GM12878 (cell line): ENCODE data around the gene SNAPC2. TPM values are rescaled to one million over a fixed set of nuclear protein-coding genes. Genes with fewer than 3 reads are reported as not detected.

Experiments used
- ATAC-seq: fragments of 200-7000 bp; cut with Tn5 transposase; 3 replicates; pipeline ENCODE4 v1.9.1; 2020; ENCODE audit warnings: mild to moderate bottlenecking, moderate library complexity
- BruUV-seq: library from RNA; stranded (reverse); fragments of 400-500 nt; replicated peaks from 2 replicates; lab custom pipeline; 2021; lab: Mats Ljungman, UMichigan
- CTCF ChIA-PET: fragments of 300-600 bp; sonication (Branson Sonifier 250); formaldehyde crosslinking; extraction: SDS; loops from one replicate; lab custom pipeline; 2021; ENCODE audit warnings: inconsistent platforms; lab: Yijun Ruan, JAX
- POLR2A ChIA-PET: fragments of 350-600 bp; formaldehyde crosslinking; extraction: SDS; loops from one replicate; lab custom pipeline; 2021; ENCODE audit warnings: inconsistent platforms; lab: Charles Lee
- RAD21 ChIA-PET: fragments of 300-600 bp; sonication (Branson Sonifier 250); formaldehyde crosslinking; loops from one replicate; lab custom pipeline; 2023; ENCODE audit warnings: antibody characterized with exemption; ENCODE audit not compliant: unreplicated experiment; lab: Charles Lee
- SMC1A ChIA-PET: fragments of 300-600 bp; sonication (Branson Sonifier 250); formaldehyde crosslinking; loops from one replicate; lab custom pipeline; 2023; ENCODE audit not compliant: unreplicated experiment, uncharacterized antibody; lab: Charles Lee
- DNase-seq: peaks from one replicate; pipeline ENCODE4 v3.0.0-alpha.2; 2011; ENCODE audit warnings: low read depth, low spot score
- FAIRE-seq: peaks from 3 replicates; lab custom pipeline; 2011; peaks lifted over from hg19 to GRCh38; lab: Jason Lieb, UNC
- H2AFZ ChIP-seq: 2 replicates; pipeline ENCODE4 v1.6.0; 2011; ENCODE audit warnings: low read depth, low read length, control low read depth; ENCODE audit not compliant: control insufficient read depth
- H3K27ac ChIP-seq: 2 replicates; pipeline ENCODE4 v1.5.1; 2011; ENCODE audit warnings: control low read depth; ENCODE audit not compliant: control insufficient read depth, insufficient read depth
- H3K27me3 ChIP-seq, 2 experiments: replicated peaks in 1 of 2; 2 replicates each; pipeline versions ENCODE4 v1.6.0 to v1.6.1; 2011; ENCODE audit warnings: low read length in 1 of 2; ENCODE audit not compliant: control insufficient read depth in 2 of 2, insufficient read depth in 2 of 2
- H3K36me3 ChIP-seq, 2 experiments: 2 replicates each; pipeline ENCODE4 v1.5.1; 2011; ENCODE audit warnings: low read length in 1 of 2; ENCODE audit not compliant: control insufficient read depth in 2 of 2, insufficient read depth in 2 of 2
- H3K4me1 ChIP-seq: 2 replicates; pipeline ENCODE4 v1.6.1; 2011; ENCODE audit warnings: mild to moderate bottlenecking, low read length, moderate library complexity, mixed read lengths; ENCODE audit not compliant: control insufficient read depth, insufficient read depth
- H3K4me2 ChIP-seq: 2 replicates; pipeline ENCODE4 v1.6.0; 2011; ENCODE audit warnings: control low read depth; ENCODE audit not compliant: control insufficient read depth, insufficient read depth
- H3K4me3 ChIP-seq: fragments of 200-600 bp; sonication (generic); 2 replicates; pipeline ENCODE4 v1.5.1; 2016
- H3K79me2 ChIP-seq: 2 replicates; pipeline ENCODE4 v1.6.0; 2011; ENCODE audit warnings: low read length; ENCODE audit not compliant: control insufficient read depth, insufficient read depth
- H3K9ac ChIP-seq: 2 replicates; pipeline ENCODE4 v1.8.0; 2011; ENCODE audit warnings: low read length, control low read depth, mixed read lengths; ENCODE audit not compliant: control insufficient read depth, insufficient read depth
- H3K9me3 ChIP-seq: replicated peaks from 3 replicates; pipeline ENCODE4 v1.5.1; 2011; ENCODE audit warnings: mild to moderate bottlenecking, low read length; ENCODE audit not compliant: control insufficient read depth, insufficient read depth
- H4K20me1 ChIP-seq: 2 replicates; pipeline ENCODE4 v1.6.0; 2011; ENCODE audit not compliant: control insufficient read depth, insufficient read depth
- ASH2L ChIP-seq: fragments of 300-600, 200-600 bp; sonication (generic); IDR thresholded peaks from 2 replicates; pipeline ENCODE4 v1.6.1; 2017; ENCODE audit warnings: low read depth, mild to moderate bottlenecking, borderline replicate concordance
- HCFC1 ChIP-seq: fragments of 150-350 bp; IDR thresholded peaks from 2 replicates; pipeline ENCODE4 v1.6.1; 2014; ENCODE audit warnings: low read length
- HDAC6 ChIP-seq: fragments of 200-600 bp; sonication (generic); IDR thresholded peaks from one replicate; pipeline ENCODE4 v1.8.0; 2017; ENCODE audit warnings: antibody characterized with exemption; ENCODE audit not compliant: unreplicated experiment
- KLF5 ChIP-seq: fragments of 450-650 bp; IDR thresholded peaks from 2 replicates; pipeline ENCODE4 v1.6.1; 2014; ENCODE audit warnings: mild to moderate bottlenecking; ENCODE audit not compliant: partially characterized antibody
- NFIC ChIP-seq: IDR thresholded peaks from 2 replicates; pipeline ENCODE4 v1.6.1; 2012; ENCODE audit warnings: low read depth, mild to moderate bottlenecking, inconsistent platforms, low read length, moderate library complexity
- NR2C2 ChIP-seq: IDR thresholded peaks from 2 replicates; pipeline ENCODE4 v1.6.1; 2011; ENCODE audit warnings: borderline replicate concordance, low read depth; ENCODE audit not compliant: control insufficient read depth, insufficient read length
- RAD21 ChIP-seq: IDR thresholded peaks from 2 replicates; pipeline ENCODE4 v1.6.1; 2011; ENCODE audit warnings: mild to moderate bottlenecking, low read depth, low read length, moderate library complexity; ENCODE audit not compliant: insufficient read depth
- SP1 ChIP-seq: IDR thresholded peaks from one replicate; pipeline ENCODE4 v1.6.1; 2011; ENCODE audit warnings: low read depth, low read length
- YBX1 ChIP-seq: fragments of 450-650 bp; IDR thresholded peaks from 2 replicates; pipeline ENCODE4 v1.6.1; 2016; ENCODE audit warnings: antibody characterized with exemption
- YY1 ChIP-seq: IDR thresholded peaks from 2 replicates; pipeline ENCODE4 v1.6.1; 2011; ENCODE audit warnings: low read depth, mild to moderate bottlenecking, low read length
- WGBS: methylation state at CpG from one replicate; pipeline ENCODE4 v1.1.6; 2016; ENCODE audit warnings: low lambda C conversion rate; ENCODE audit not compliant: insufficient replicate concordance, insufficient coverage; ENCODE audit errors: missing lambda C conversion rate; 5-methylcytosine and 5-hydroxymethylcytosine counted together
- in situ Hi-C: fragments of 300-500 bp; cut with MboI; formaldehyde crosslinking; loops from 9 replicates; pipeline ENCODE4 v1.14.3; 2018; ENCODE audit warnings: mixed read lengths
- intact Hi-C: fragments of 100-400 bp; cut with micrococcal nuclease; formaldehyde crosslinking; loops from one replicate; pipeline ENCODE4 v1.14.2; 2022; ENCODE audit not compliant: unreplicated experiment
- polyA plus RNA-seq, 11 experiments: library from polyadenylated mRNA; depleted of rRNA in 4 of 11; unstranded in 6 of 11; stranded (reverse) in 5 of 11; fragments of >200 nt; fragmentation: Nextera tagmentation in 4 of 11; fragmentation: Illumina TruSeq in 1 of 11; extraction: Ambion mirVana in 4 of 11; extraction: Trizol in 1 of 11; gene quantifications; 1 replicate in 1 of 11; 2 replicates in 10 of 11; pipeline versions ENCODE4 v1.2.1 to v1.2.3, GENCODE V29; 2011 to 2016; ENCODE audit warnings: inconsistent platforms in 2 of 11, missing spikeins in 2 of 11, low read depth in 1 of 11
- total RNA-seq, 4 experiments: library from RNA; depleted of rRNA in 3 of 4; stranded (reverse); fragments of >200 nt in 3 of 4; fragmentation: Illumina TruSeq in 1 of 4; extraction: Trizol in 1 of 4; gene quantifications; 2 replicates each; pipeline versions ENCODE4 v1.2.1 to v1.2.3, GENCODE V29; 2013 to 2021
- TF ChIP-seq, protein P1 (sequence below): IDR thresholded peaks from 2 replicates; pipeline ENCODE4 v1.6.1; 2012; ENCODE audit warnings: mild to moderate bottlenecking, low read depth, low read length
- TF ChIP-seq, protein P2 (sequence below): fragments of 450-650 bp; IDR thresholded peaks from 2 replicates; pipeline ENCODE4 v1.6.1; 2017; ENCODE audit warnings: mild to moderate bottlenecking, moderate library complexity

The SNAPC2 gene
- total and polyA plus RNA-seq, 10 of the 15 experiments (the other 5 are each of a cell fraction or from before 2014, with no cell fraction given) = 0.19 to 20.8 (median 12.6) TPM

DNA sequence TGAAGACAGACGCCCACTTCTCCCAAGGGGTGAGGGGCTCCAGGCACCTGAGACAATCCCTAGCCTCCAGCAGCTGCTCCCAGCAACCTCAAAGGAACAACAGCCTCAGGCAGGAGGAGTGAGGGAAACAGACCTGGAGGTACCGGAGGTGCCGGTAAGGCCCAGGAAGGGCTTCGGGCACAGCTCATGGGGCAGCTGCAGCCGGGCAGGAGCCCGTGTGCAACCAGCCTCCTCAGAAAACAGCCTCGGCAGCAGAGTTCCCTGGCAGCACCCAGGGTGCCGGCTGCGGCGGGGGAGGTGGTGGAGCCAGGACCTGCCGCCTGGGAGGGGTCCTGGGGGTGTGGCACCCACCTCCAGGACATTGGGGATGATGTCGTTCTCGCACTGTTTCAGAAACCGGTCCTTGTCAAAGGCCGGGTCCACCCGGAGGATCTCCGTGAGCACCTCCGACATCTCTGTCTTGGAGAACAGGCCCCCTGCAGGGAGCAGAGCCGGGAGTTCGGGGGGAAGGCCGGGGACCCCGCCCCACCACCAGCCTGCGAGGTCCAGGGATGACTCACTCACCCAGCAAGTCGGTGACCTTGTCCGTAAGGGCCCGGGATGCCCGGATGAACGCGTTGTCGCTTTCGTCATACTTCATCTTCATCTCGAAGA, 12.3 kb downstream of the SNAPC2 start:
- POLR2A ChIA-PET = no interaction called here
- no peaks in the 10 kb centered on the region for H3K9me3 ChIP-seq
- no peak overlapping the region for H3K9ac ChIP-seq
- H3K27me3 ChIP-seq = no peaks in the 10 kb centered on the region
- RAD21 ChIA-PET = no interaction called here
- CTCF ChIA-PET = interaction anchor here (4.4 kb wide), 1 partner anchor 12 kb away, joined by 44 read pairs; the partner anchor contains the start of gene TIMM44
- H3K4me3 ChIP-seq = no peak overlapping the region
- H3K36me3 ChIP-seq = peaks cover 11 to 44% of the 10 kb centered on the region in 2 experiments; a peak in 3 of 4 replicates
- SMC1A ChIA-PET = no interaction called here
- TF ChIP-seq, protein P1, sequence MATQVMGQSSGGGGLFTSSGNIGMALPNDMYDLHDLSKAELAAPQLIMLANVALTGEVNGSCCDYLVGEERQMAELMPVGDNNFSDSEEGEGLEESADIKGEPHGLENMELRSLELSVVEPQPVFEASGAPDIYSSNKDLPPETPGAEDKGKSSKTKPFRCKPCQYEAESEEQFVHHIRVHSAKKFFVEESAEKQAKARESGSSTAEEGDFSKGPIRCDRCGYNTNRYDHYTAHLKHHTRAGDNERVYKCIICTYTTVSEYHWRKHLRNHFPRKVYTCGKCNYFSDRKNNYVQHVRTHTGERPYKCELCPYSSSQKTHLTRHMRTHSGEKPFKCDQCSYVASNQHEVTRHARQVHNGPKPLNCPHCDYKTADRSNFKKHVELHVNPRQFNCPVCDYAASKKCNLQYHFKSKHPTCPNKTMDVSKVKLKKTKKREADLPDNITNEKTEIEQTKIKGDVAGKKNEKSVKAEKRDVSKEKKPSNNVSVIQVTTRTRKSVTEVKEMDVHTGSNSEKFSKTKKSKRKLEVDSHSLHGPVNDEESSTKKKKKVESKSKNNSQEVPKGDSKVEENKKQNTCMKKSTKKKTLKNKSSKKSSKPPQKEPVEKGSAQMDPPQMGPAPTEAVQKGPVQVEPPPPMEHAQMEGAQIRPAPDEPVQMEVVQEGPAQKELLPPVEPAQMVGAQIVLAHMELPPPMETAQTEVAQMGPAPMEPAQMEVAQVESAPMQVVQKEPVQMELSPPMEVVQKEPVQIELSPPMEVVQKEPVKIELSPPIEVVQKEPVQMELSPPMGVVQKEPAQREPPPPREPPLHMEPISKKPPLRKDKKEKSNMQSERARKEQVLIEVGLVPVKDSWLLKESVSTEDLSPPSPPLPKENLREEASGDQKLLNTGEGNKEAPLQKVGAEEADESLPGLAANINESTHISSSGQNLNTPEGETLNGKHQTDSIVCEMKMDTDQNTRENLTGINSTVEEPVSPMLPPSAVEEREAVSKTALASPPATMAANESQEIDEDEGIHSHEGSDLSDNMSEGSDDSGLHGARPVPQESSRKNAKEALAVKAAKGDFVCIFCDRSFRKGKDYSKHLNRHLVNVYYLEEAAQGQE = no peak
- no peak for TF ChIP-seq ASH2L
- no peak for TF ChIP-seq YY1
- no peak for TF ChIP-seq HCFC1
- TF ChIP-seq SP1 = no peak
- no peak for TF ChIP-seq HDAC6
- no peak for TF ChIP-seq YBX1
- no peak for TF ChIP-seq NFIC
- TF ChIP-seq RAD21 = no peak
- no peak for TF ChIP-seq NR2C2
- TF ChIP-seq, protein P2, sequence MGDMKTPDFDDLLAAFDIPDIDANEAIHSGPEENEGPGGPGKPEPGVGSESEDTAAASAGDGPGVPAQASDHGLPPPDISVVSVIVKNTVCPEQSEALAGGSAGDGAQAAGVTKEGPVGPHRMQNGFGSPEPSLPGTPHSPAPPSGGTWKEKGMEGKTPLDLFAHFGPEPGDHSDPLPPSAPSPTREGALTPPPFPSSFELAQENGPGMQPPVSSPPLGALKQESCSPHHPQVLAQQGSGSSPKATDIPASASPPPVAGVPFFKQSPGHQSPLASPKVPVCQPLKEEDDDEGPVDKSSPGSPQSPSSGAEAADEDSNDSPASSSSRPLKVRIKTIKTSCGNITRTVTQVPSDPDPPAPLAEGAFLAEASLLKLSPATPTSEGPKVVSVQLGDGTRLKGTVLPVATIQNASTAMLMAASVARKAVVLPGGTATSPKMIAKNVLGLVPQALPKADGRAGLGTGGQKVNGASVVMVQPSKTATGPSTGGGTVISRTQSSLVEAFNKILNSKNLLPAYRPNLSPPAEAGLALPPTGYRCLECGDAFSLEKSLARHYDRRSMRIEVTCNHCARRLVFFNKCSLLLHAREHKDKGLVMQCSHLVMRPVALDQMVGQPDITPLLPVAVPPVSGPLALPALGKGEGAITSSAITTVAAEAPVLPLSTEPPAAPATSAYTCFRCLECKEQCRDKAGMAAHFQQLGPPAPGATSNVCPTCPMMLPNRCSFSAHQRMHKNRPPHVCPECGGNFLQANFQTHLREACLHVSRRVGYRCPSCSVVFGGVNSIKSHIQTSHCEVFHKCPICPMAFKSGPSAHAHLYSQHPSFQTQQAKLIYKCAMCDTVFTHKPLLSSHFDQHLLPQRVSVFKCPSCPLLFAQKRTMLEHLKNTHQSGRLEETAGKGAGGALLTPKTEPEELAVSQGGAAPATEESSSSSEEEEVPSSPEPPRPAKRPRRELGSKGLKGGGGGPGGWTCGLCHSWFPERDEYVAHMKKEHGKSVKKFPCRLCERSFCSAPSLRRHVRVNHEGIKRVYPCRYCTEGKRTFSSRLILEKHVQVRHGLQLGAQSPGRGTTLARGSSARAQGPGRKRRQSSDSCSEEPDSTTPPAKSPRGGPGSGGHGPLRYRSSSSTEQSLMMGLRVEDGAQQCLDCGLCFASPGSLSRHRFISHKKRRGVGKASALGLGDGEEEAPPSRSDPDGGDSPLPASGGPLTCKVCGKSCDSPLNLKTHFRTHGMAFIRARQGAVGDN = no peak
- TF ChIP-seq KLF5 = no peak
- H2AFZ ChIP-seq = no peak overlapping the region
- H3K4me2 ChIP-seq = no peak overlapping the region
- no peaks in the 10 kb centered on the region; the same call in 1 of the 2 replicates for H4K20me1 ChIP-seq
- no TSS peak for BruUV-seq
- no peak for FAIRE-seq
- no peak overlapping the region for H3K27ac ChIP-seq
- H3K79me2 ChIP-seq = no peaks in the 10 kb centered on the region
- ATAC-seq = no peak
- 92% methylated on average over 29 of the region's 32 CpGs for WGBS
- in situ Hi-C loops = no loop called here
- intact Hi-C loops = no loop called here
- DNase-seq = no peak
- H3K4me1 ChIP-seq = no peaks in the 10 kb centered on the region; the same call in 1 of the 2 replicates
